NCI-H510A (cell line): ENCODE results near the gene HPSE2.

Experiments used
- DNase-seq: peaks from one replicate; lab custom pipeline; 2025; lab: John Stamatoyannopoulos, UW

HPSE2 gene

GRCh38 chr10:98489561-98490481, 745.8 kb downstream of the HPSE2 start:
- DNase-seq: no peak

- DNase-seq: no peak
Observed at GRCh38 chr10:98488669-98489430, 746.8 kb downstream of the HPSE2 start.

GRCh38 chr10:98487649-98488048, 748.0 kb downstream of the HPSE2 start:
- DNase-seq: no peak

- DNase-seq: no peak
Observed at GRCh38 chr10:98486421-98486820, 749.2 kb downstream of the HPSE2 start.

- no peak for DNase-seq
Observed at GRCh38 chr10:98485959-98486358, 749.7 kb downstream of the HPSE2 start.

- DNase-seq: no peak
Observed at GRCh38 chr10:98483658-98484057, 752.0 kb downstream of the HPSE2 start.

- DNase-seq: no peak
Observed at GRCh38 chr10:98482096-98482495, 753.6 kb downstream of the HPSE2 start.

GRCh38 chr10:98481404-98481945, 754.2 kb downstream of the HPSE2 start:
- DNase-seq: no peak

GRCh38 chr10:98478430-98479222, 757.0 kb downstream of the HPSE2 start:
- no peak for DNase-seq

- no peak for DNase-seq
Observed at GRCh38 chr10:98477861-98478260, 757.8 kb downstream of the HPSE2 start.

- DNase-seq: no peak
Observed at GRCh38 chr10:98474628-98475027, 761.0 kb downstream of the HPSE2 start.

- DNase-seq: no peak
Observed at GRCh38 chr10:98472196-98472595, 763.5 kb downstream of the HPSE2 start.

GRCh38 chr10:98470850-98471249, 764.8 kb downstream of the HPSE2 start:
- no peak for DNase-seq

GRCh38 chr10:98469001-98469931, 766.4 kb downstream of the HPSE2 start:
- no peak for DNase-seq

GRCh38 chr10:98467506-98468318, 767.9 kb downstream of the HPSE2 start:
- peak; percentile 75 for DNase-seq

- no peak for DNase-seq
Observed at GRCh38 chr10:98466861-98467505, 768.7 kb downstream of the HPSE2 start.

- no peak for DNase-seq
Observed at GRCh38 chr10:98465866-98466265, 769.8 kb downstream of the HPSE2 start.

GRCh38 chr10:98463976-98464754, 771.5 kb downstream of the HPSE2 start:
- DNase-seq: no peak

GRCh38 chr10:98463016-98463415, 772.6 kb downstream of the HPSE2 start:
- no peak for DNase-seq
